GM21737 (cell line): ENCODE measurements around the gene TRAF3IP1.
"Not testable (repeated sequence)": the region's sequence is repeated elsewhere in the genome, so short reads cannot be mapped to it uniquely, and the experiment has no call there.

ENCODE experiments used
- ATAC-seq: cut with Tn5 transposase; IDR thresholded peaks from one replicate; pipeline ENCODE4 v1.9.1; 2021; ENCODE audit warnings: mild to moderate bottlenecking, moderate library complexity; ENCODE audit not compliant: unreplicated experiment

TRAF3IP1 gene

GRCh38 chr2:238404406-238405216, 84.3 kb downstream of the TRAF3IP1 start:
- no peak for ATAC-seq

- ATAC-seq: not testable (repeated sequence)
These were observed 84.9 kb downstream of the TRAF3IP1 start for GRCh38 chr2:238405217-238405555.

GRCh38 chr2:238406221-238406997, 86.1 kb downstream of the TRAF3IP1 start:
- ATAC-seq: no peak

DNA sequence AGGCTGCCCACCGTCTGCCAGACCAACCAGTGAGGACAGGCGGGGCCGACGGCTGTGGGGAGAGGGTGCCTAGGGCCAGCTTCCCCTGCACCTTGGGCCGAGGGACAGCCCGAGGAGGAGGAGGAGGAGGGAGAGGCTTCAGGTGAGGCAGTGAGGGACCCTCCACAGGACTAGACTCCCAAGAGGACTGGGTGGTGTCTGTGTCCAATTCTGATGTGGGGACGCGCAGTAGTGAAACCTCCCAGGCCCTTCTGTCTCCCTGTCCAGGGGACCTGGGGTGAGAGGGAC, 86.6 kb downstream of the TRAF3IP1 start:
- no peak for ATAC-seq

DNA sequence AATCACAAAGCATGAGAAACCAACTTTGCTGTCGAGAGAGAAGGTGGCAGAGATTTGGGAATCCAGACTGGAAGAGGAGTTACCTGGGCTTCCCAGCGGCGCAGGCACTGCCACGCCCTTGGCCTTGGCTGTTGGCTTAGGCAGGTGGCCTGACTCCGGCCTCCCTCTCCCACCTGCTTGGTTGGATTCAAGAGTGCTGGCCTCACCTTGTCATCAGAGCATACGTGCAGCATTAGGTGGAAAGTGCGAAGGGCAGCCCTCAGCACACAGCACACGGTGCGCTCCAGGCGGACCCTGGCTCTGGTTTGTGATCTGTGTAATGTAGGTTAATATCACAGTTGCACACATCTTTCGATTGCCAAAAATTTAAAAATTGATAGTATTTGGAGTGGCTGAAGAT, 87.2 kb downstream of the TRAF3IP1 start:
- ATAC-seq: no peak

- no peak for ATAC-seq
These were observed 88.5 kb downstream of the TRAF3IP1 start for GRCh38 chr2:238408615-238409340.

DNA sequence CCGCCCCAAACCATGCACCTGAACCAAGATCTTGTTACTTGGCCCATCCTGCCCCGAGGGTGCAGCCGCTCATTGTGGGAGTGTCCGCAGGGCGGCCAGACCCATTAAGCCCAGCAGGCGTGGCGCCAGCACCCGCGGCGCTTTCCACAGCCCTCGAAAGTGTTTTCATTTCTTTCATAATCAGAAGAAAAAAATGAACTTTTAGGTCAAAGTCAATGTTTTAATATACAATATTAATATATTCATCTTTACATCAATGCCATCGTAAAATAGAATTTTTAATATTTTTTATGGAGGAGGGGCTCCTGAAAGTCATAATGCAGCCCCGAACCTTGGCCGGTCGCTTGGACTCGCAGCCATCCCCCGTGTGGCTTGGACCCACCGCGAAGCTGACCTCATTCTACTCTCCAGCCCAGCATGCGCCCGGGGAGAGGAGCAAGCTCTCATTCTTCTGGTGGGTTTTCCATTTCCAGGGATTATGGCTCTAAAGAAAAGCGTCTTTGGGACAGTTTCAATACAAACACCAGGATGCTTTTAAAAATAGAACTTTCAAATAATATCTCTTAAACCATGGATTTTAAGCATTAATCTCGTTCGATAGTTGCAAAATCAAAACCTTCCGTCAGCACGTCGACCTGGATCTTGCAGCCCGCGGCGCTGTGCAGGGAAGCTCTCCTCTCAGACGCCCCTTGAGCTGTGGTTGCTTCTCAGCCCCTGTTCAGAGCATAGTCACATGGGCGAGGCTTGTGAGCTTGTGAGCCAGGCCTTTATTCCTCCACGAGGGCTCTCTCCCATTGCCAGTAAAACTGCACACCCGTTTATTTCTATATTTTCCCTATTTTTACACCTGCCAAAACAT, 89.3 kb downstream of the TRAF3IP1 start:
- ATAC-seq: no peak

DNA sequence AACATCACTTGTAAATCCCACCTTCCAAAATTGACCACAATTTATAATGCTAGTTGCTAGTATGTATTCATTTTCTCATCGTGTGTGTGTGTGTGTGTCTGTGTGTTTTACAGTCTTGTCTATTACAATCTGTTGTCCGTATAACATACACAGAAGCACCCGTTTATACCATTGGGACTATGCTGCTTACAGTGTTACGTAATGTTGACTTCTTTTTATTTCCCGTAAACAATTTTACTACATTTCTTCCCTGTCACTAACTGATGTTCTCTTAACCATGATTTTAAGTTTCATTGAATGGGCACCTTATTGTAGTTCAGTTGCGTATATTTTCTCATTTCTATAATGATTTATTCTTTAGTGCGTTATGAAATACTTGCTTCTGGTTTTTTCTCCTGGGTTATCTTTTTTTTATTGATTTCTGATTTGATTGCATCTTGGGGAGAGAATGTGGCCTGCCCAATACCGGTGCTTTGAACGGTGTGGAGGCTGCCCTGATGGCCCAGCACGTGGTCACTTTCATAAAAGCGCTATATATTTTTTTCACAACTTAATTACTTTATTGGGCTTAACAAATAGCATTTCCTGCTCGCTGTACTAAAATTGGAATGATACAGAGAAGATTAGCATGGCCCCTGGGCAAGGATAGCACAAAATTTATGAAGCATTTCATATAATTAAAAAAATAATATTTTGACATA, 91.9 kb downstream of the TRAF3IP1 start:
- no peak for ATAC-seq

DNA sequence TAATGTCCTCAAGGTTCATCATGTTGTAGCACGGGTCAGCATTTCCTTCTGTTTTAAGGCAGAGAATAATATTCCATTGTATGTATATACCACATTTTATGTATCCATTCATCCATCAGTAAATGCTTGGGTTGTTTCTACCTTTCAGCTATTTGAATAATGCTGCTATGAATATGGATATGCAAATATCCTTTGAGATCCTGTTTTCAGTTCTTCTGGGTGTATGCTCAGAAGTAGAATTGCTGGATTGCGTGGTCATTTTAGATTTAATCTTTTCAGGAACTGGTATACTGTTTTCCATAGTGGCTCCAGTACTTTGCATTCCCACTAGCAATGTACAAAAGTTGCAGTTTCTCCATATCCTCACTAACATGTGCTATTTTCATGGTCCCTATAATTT, 93.0 kb downstream of the TRAF3IP1 start:
- no peak for ATAC-seq

GRCh38 chr2:238415036-238415764, 94.9 kb downstream of the TRAF3IP1 start:
- no peak for ATAC-seq

DNA sequence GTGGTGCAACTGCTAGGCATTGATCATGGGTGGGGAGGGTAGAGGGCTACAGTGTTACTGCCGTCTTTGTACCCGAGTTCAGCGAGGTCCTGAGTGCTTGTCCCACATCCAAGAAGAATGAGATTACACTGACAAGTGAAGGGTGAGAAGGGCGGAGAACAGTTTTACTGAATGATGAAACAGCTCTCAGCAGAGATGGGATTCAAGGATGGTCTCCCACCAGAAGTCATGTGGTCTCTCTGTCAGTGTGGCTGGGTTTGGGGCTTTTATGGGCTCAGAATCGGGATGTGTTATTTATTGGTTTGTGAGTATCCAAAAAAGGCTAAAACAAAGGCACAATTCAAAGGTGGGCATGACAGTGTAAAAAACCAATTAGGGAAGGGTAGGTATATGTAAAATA, 95.6 kb downstream of the TRAF3IP1 start:
- ATAC-seq: no peak

- ATAC-seq: no peak
These were observed 98.1 kb downstream of the TRAF3IP1 start for GRCh38 chr2:238418196-238418998.

DNA sequence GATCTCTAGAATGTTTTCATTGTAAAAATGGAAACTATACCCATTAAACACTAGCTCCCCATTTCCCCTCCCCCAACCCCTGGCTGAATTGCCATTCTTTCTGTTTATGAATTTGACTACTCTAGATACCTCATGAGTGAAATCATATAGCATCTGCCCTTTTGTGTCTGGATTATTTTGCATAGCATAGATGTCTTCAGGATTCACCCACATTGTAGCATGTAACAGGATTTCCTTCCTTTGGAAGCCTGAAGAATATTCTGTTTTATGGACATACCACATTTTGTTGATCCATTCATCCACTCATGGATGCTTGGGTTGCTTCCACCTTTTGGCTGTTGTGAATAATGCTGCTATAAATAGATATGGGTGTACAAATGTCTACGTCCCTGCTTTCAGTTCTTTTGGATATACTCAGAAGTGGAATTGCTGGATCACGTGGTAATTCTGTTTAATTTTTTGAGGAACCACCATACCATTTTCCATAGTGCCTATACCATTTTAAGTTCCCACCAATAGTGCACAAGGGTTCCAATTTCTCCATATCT, 98.8 kb downstream of the TRAF3IP1 start:
- no peak for ATAC-seq

- ATAC-seq: no peak
These were observed 100.1 kb downstream of the TRAF3IP1 start for GRCh38 chr2:238420442-238420841.

DNA sequence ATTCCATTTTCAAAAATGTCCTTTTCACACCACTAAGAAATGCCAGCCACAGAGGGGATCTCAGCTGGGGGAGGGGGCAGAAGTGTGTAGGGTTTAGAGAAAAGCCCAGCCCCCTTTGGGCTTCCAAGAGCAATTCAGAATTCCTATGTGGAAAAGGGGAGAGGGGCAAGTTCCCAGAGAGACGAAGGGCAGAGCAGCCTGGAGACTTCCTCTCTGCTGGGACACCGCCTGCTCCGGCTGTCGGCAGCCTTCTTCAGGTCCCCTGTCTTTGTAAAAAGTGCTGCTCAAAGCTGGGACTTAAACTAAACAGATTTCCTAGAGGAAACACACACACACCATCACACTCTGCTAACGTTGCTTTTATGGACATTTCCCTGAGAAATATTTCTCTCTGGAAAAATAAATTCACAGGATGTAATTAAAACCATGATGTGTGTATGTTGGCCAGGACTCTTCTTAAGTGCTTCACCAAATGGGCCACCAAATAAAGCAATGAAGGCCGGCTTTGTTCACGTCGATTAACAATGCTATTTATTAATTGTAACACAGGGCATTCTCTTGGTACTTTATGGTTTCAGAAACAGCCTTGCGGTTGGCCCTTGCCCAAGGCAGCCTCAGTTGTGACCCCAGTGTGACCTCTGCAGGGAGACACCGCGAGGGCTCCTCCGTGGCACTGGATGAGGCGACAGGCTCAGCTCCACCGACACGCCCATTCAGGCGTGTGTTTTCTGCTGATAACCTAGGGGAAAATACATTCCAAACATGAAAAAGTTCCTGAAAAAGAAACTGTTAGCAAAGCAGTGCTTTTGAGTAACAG, 100.8 kb downstream of the TRAF3IP1 start:
- no peak for ATAC-seq

DNA sequence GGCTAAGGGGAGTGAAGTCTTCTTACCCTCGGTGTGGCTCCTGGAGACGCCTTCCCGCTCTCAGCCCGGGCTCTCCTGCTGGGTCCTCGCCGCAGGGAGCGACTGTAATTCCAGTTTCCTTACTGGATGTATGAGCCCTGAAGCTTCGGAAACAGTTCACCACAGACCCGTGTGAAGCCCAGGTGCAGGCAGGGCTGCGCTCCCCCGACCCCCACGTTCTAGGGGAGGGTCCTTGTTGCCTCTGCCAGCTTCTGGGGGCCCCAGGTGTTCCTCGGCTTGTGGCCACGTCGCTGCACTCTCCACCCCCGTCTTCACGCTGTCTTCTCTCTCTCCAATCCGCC, 101.3 kb downstream of the TRAF3IP1 start:
- no peak for ATAC-seq

- no peak for ATAC-seq
These were observed 102.0 kb downstream of the TRAF3IP1 start for GRCh38 chr2:238422285-238422684.

- ATAC-seq: no peak
These were observed 102.6 kb downstream of the TRAF3IP1 start for GRCh38 chr2:238422940-238423339.
